ENCODE data around the gene ETV1. TPM values are rescaled to one million over a fixed set of nuclear protein-coding genes. Genes with fewer than 3 reads are reported as not detected.

Gene ETV1
- total RNA-seq, 2 donors from 2014 or later: 6.1 to 9.2 TPM

Small RNA genes lying within 50 kb of the gene (small RNA-seq; reads per million reads assigned to genes)
- 0 reads per million in 2 donors for gene RF00019
